Cerebellar nuclear complex (tissue), 1 donor: ENCODE measurements around the gene RTF2.
"Not testable (repeated sequence)": the region's sequence is repeated elsewhere in the genome, so short reads cannot be mapped to it uniquely, and the experiment has no call there.

Experiments used
- DNase-seq, 2 experiments: peaks; one replicate each; lab custom pipeline; 2025; lab: John Stamatoyannopoulos, UW

RTF2 gene

DNA sequence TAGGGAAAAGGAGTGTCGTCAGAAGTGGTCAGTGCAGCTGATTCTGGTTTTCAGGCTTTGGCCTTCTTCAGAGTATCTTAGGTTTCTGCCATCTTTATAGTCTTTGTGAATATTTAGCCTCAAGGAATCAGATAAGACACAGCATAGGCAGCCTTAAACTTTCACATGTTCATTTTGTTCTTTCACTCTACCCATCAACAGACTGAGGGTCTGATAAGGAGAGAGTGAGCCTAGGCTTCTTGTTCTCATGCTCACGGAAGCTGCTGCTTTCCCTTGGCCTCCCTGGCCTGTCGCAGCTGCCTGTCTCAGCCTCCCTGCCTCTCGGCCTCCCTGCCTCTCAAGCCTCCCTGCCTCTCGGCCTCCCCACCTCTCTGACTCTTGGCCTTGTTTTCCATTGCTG lies 20.1 kb downstream of the RTF2 start:
- no peak for DNase-seq

DNA sequence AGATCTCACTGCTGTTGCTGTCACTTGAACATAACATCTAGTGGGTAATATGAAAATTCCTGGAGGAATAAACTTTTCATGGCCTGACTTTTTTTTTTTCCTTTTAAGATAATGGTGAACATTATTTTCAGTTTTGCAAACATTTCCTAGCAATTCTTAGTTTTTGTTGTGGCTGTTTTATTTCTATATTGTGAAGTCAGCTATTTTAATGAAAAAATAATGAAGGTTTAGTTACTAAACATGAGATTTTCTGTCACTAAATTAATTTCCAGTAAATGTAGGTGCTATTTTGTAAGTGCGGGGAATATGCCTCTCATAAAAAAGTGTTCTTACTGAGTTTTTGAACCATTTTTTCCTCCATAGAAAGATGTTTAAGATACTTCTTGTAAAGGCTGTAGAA lies 32.7 kb downstream of the RTF2 start:
- DNase-seq: no peak

DNA sequence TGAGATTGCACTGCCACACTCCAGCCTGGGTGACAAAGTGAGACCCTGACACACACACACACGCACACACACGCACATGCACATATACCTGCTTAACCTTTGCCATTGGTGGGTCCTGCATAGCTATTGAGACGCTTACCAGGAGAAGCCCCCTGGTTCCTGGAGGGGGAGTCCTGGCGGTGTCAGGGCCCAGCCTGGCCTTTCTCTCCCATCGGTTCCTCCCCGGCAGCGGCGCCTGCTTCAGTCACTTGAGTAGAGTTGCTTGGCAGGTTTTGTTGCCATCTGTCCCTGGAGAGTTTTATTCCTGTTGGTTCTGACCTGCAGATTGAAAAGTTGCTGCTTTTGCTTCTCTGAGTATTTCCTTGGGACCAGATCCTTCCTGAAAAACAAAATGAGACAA lies 35.5 kb downstream of the RTF2 start:
- DNase-seq: no peak

DNA sequence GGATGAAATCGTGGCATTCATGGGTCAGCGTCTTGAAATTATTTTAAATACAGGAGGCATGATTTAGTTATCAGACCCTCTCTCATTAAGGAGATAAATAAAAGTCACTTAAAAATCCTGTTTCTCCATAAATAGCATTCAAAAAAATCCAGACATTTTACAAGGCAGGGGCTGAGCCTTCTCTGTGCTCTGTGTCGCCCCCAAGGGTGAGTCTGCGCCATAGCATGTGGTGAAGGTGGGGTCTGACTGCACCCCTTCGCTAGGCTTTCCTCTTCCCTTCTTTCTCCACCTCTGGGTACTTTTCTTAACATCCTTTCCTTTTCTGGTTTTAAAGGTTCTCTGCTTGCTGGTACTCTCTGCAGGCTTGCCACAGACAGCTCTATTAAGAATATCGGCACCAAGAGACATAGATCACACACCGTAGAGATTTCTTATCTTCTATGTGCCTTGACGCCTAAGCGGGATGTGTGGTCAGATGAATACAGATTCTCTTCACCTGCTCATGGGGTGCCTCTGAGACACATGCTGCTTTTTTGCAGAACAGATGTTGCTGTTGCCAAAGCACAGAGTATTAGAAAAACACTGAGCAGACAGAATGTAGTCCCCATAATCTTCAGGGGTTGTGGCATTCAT lies 36.1 kb downstream of the RTF2 start:
- no peak for DNase-seq

DNA sequence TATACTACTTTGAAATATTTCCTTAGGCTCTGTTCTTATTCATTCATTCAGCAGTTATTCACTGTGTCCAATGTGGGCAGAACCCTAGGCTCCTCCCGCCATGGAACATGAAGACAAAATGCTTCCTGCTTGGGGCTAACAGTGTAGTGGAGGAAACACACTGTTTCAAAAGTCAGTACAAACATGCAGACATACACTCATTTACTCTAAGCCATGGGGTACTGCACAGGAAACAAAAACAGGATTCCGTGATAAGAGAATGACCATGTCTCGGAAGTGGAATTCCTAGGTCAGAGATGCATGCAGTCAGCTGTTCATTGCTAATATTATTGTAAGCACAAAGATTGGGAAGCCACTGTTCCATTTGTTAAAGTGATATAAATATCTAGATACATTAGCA lies 37.7 kb downstream of the RTF2 start:
- no peak for DNase-seq

DNA sequence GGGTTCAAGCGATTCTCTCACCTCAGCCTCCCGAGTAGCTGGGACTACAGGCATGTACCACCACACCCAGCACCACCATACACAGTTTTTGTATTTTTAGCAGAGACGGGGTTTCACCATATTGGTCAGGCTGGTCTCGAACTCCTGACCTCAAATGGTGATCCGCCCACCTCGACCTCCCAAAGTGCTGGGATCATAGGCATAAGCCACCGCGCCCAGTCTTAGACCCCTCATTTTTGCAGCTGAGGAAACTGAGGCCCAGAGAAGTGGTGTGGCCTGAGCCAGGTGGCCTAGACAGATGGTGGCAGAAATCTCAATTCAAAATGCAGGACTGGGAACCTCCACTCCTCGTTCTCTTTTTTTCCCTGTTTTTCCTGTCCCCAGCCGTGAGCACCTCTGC lies 43.5 kb downstream of the RTF2 start:
- no peak for DNase-seq

DNA sequence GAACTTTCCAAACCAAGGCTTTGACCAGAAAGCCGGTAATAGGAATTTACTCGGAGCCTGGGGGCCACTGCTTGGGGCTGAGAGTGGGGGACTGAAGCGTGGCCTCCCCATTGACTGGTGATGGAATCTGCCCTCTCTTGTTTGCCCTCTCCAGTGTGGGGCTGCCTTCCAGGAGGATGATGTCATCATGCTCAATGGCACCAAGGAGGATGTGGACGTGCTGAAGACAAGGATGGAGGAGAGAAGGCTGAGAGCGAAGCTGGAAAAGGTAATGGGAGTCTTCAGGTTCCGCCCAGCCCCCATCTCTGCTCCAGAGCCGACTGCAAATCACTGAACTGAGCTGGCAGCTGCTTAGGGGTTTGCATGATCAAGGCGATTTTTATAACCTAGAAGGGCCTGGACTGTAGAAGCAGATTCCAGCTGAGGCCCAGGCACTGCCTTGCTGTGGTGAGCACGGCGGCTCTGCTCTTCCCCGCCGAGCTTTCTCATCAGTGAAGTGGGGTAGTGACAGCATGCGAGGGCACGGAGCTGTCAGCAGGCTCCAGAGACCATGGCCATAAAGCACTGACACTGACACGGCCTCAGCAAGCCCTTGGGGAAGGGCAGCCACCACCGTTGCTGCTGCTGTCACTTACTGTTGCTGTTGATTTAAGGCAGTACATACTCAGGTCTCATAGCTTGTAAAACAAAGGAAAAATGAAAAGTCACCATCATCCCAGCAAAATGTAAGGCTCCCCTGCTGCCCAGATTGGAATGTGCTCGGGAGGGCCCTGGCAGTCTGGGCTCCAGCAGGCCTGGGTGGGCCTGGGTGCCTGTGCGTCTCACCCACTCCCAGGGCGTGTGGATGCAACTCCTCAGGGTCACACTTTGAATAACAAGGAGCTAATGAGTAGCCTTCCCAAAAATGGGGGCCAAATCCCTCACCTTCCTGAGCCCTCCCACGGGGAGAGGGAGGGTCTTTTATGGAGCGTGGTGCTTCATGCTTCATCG lies 45.0 kb downstream of the RTF2 start:
- DNase-seq: no peak

DNA sequence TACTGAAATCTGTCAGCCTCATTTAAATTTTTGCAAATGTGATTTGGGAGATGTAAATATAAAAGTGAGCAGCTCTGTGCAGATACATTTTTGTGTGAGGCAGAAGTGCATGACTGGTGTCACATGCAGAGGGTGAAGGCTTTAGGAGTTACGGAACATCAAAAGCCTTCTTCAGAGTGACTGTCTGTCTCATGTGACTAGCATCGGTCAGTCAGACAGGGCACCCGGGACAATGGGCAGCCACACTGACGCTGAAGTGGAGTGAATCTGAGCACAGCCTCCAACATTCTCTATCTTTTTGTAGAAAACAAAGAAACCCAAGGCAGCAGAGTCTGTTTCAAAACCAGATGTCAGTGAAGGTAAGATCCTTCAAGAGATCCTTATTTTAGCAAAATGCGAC lies 48.2 kb downstream of the RTF2 start:
- no peak for DNase-seq

DNA sequence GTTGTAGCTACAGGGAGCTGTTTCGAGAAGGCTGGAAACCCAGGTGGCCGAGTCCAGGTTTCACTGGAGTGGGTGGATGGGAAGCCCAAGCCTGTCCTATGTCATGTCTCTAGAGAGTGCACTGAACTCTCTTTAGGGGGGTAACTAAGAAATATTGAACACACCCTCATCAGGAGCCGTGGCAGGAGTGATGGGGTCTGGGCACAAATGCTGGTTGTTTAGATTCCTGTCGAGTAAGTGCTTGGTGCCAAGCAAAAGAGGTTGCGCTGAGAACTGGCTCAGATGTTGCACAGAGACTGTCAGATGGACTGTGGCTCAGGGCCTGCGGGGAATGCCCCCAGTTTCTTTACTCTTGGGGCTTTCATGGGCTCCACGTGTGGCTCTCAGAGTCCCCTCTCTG lies 48.8 kb downstream of the RTF2 start:
- DNase-seq: no peak

DNA sequence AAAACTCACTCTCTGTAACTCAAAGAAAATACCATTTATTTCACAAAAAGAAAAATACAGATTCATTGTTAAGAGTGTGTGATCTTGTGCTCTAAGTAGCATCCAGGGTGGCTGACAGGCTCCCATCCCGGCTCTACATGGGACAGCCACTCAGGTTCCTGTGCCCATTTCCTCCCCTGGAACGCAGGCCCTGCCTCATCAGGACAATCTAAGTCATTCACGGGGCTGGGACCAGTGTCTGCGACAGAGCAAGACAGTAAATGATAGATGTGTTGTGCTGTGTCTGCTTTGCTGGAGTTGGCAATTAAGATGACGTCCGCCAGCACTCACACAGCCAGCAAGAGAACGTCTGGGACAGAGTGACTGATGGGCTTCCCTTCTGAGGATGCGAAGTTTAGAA lies 49.2 kb downstream of the RTF2 start:
- DNase-seq: no peak

DNA sequence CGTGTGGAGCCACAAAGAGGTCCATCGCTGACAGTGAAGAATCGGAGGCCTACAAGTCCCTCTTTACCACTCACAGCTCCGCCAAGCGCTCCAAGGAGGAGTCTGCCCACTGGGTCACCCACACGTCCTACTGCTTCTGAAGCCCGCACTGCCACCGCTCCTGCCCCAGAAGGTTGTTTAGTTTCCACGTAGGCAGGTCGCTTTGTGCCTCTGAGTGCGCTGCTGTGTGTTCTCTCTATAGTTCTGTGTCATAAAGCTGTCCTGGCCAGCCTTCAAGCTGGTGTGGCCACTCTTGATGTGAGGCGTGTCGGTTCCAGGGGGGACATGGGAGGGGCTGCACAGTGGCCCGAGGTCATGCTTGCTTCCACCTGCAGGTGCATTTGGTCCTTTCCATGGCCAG lies 49.7 kb downstream of the RTF2 start:
- DNase-seq: no peak

DNA sequence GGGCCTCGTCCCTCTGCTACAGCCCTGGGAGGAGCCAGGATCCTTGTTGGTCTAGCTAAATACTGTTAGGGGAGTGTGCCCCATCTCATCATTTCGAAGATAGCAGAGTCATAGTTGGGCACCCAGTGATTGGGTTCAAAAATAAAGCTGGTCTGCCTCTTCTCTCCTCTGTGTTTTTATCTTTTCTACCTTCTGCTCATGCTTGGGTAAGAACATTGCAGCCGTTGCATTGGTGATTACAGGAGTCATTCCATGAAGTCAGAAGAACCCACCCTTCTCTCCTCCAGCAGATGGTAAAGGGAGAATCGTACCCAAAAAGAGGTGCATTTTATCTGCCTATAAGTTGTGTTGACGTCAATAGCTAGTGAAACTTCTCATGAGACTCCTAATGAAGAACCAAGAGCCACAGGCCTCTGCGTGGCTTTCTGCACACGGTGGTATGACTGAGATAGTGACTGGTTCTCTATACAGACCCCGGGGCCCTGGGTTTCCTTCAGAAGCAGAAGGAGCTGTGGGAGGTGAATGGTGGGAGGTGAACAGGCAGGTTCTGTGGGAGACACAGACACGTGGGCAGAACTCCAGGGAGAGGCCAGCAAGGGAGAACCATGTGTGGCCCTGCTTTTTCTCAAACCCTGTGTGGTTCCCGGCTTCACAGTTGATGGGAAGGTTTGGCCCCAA lies 50.4 kb downstream of the RTF2 start:
- DNase-seq: no peak

DNA sequence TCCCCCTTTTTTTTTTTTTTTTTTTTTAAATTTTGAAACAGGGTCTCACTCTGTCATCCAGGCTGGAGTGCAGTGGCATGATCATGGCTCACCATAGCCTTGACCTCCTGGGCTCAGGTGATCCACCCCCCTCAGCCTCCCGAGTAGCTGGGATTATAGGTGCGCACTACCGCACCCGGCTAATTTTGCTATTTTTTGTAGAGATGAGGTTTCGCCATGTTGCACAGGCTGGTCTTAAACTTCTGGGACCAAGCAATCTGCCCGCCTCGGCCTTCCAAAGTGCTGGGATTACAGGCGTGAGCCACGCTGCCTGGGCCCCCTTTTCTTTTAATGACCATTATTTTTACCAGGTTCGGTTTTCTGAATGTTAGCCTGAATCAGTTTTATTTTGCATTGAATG lies 51.1 kb downstream of the RTF2 start:
- DNase-seq: no peak

DNA sequence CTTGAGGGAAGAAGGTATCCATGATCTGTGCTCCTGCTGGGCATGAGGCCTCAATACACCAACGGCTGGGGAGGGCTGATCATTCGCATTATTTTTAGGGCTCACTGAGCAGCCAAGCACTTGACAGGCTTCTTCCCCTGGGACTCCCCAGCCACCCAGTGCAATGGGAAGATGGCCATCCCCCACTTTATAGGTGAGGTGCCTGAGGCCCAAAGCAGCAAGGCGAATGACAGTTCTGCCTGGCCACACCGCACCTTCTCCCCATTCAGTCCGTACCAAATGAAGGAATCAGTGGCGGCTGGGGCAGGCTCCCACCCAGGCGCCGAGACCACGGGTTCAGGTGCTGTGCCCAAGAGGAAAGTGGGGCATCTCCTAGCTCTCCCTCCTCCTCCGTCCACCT lies 51.8 kb downstream of the RTF2 start:
- no peak for DNase-seq

DNA sequence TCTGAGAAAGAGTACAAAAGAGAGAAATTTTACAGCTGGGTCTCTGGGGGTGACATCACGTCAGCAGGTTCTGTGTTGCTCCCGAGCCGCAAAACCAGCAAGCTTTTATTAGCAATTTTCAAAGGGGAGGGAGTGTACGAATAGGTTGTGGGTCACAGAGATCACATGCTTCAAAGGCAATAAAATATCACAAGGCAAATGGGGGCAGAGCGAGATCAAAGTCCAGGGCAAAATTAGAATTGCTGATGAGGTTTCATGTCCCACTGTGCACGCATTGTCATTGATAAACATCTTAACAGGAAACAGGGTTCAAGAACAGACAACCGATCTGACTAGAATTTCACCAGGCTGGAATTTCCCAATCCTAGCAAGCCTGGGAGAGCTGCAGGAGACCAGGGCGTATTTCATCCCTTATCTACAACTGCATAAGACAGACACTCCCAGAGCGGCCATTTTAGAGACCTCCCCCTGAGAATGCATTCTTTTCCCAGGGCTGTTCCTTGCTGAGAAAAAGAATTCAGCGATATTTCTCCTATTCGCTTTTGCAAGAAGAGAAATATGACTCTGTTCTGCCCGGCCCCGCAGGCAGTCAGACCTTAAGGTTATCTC lies 52.4 kb downstream of the RTF2 start:
- DNase-seq: not testable (repeated sequence)

DNA sequence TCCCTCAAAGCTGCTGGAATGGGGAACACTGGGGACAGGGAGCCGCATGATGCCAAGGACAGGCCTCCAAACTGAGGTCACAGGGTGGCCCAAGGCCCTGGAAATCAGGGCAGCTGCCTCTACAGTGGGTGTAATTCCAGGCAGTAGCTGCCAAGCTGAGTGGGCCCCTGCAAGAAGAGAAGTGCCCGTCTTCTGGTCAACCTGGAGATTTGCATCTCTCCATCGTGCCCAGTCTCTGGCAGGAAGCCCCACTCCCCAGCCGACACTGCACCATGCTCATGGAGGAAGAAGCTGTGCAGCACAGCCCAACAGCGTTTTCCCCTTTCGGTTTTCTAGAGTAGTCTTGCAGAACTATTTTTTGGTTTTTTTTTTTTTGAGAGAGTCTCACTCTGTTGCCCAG lies 53.9 kb downstream of the RTF2 start:
- DNase-seq: no peak

DNA sequence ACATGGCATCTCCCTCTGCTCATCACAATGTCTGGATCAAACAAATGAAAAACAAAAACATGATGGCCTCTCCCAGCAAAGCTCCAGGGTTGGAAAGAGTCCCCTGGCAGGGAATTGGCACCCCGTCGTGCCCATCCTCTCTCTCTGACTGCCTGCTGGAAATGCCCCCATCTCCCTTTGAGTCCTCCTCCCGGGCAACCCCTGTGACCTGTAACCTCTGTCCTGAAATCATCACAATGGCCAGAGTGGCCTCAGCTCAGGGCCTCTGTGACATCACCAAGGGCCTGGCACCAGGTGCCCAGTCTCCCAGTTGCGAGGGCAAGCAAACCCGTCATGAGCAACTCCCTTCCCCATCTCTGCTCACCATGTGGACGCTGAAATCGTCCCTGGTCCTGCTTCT lies 56.0 kb downstream of the RTF2 start, which contains the start of gene FAM209A:
TSS of gene FAM209A (plus strand) at position 301 of the 400 bp plus-strand sequence. CDS start at position 366, 65 bp downstream.
- DNase-seq: not testable (repeated sequence)

DNA sequence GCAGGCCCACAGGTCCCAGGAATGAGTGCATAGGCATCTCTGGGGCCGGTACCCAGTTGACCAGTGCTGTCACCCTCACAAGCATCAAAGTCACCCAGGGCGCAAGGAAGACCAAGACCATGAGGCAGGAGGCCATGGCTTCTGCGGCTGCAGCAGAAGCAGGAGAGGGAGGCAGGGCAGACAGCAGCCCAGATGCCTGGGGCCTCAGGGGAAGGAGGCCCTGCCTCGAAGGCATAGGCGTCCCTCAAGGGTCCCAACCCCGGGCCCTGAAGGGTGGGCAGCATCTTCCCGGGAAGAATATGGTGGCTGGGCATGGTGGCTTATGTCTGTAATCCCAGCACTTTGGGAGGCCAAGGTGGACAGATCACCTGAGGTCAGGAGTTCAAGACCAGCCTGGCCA lies 59.1 kb downstream of the RTF2 start:
- DNase-seq: no peak

DNA sequence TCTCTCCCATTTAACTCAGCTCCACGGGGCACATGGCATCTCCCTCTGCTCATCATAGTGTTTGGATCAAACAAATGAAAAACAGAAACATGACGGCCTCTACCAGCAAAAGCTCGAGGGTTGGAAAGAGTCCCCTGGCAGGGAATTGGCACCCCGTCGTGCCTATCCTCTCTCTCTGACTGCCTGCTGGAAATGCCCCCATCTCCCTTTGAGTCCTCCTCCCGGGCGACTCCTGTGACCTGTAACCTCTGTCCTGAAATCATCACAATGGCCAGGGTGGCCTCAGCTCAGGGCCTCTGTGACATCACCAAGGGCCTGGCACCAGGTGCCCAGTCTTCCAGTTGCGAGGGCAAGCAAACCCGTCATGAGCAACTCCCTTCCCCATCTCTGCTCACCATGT lies 64.5 kb downstream of the RTF2 start, which contains the start of gene FAM209B:
TSS of gene FAM209B (plus strand) at position 301 of the 400 bp plus-strand sequence. CDS start at position 397, 96 bp downstream.
- not testable (repeated sequence) for DNase-seq

DNA sequence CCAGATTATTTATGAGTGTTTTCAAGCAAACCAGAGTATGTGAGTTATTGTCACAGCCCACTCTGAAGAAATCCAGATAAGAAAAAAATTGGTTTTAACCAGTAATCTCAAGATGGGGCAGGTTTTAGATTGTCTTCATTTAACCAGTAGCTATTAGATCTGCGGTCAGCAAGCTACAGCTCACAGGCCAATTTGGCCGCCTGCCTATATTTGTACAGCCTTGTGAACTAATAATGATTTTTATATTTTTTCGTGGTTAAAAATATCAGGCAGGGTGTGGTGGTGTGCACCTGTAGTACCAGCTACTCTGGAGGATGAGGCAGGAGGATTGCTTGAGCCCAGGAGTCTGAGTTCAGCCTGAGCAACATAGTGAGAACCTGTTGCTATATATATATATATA lies 69.6 kb downstream of the RTF2 start:
- no peak for DNase-seq

DNA sequence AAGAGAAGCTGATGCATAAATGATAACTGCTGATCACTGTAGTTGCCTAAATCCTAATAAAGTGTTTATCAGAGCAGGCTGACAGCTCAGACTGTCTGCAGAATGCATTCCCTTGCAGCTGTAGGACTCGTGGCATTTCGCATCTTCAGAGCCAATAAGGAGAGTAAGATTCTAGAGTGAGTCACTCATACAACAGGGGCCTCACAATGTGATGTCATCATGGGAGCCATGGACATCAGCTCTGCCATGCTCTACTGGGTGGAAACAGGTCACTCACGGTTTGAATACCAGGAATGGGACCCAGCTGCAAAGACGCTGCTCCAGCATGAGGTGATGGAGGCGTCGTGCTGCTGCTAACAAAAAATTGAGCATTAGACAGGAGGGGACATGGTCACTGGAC lies 72.0 kb downstream of the RTF2 start:
- DNase-seq: no peak

DNA sequence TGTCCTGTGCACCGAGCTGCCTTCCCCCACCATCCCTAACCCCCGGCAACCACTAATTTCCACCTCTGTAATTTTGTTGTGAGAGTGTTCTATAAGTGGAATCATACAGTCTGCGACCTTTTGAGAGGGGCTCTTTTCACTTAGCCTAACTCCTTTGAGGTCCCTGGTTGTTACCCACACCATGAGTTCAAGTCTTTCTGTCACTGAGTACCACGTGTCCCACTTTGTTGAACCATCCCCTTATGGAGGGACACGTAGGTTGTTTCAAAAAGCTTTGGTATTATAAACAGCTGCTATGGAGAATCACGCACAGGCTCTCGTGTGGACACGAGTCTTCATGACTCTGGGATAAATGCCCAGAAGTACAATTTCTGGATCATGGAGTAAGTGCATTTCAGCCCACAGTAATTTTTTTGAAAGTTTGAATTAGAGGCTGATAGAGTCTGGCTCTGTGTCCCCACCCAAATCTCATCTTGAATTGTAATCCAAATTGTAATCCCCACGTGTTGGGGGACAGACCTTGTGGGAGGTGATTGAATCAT lies 74.1 kb downstream of the RTF2 start:
- no peak for DNase-seq
